GM12891 (cell line): Measurements from ENCODE around the gene RAB30.

Source experiments
- PAX5 ChIP-seq: IDR thresholded peaks from 2 replicates; pipeline ENCODE4 v1.6.1; 2011; ENCODE audit warnings: low read length, moderate library complexity, mild to moderate bottlenecking; ENCODE audit not compliant: insufficient read depth, severe bottlenecking
- POLR2A ChIP-seq: IDR thresholded peaks from 2 replicates; pipeline ENCODE4 v1.6.1; 2011; ENCODE audit warnings: low read depth, low read length, control low read depth
- POLR2AphosphoS5 ChIP-seq: IDR thresholded peaks from 2 replicates; pipeline ENCODE4 v1.6.1; 2011; ENCODE audit warnings: low read depth, low read length, control low read depth
- SPI1 ChIP-seq: IDR thresholded peaks from 2 replicates; pipeline ENCODE4 v1.6.1; 2011; ENCODE audit warnings: low read depth, low read length, control low read depth
- TAF1 ChIP-seq: IDR thresholded peaks from 2 replicates; pipeline ENCODE4 v1.6.1; 2011; ENCODE audit warnings: low read depth, low read length, control low read depth

GRCh38 chr11:83071567-83072349, at the start of gene RAB30:
- TF ChIP-seq POLR2A, result peak; percentile 93
- TF ChIP-seq POLR2AphosphoS5, result peak; percentile 94
- TF ChIP-seq SPI1, result no peak
- peak; percentile 75 for TF ChIP-seq TAF1
- no peak for TF ChIP-seq PAX5
